ENCODE results near the gene NR6A1.

The NR6A1 gene

GRCh38 chr9:124720429-124721108 lies 50.5 kb downstream of the NR6A1 start:
- no peak for DNase-seq

DNA sequence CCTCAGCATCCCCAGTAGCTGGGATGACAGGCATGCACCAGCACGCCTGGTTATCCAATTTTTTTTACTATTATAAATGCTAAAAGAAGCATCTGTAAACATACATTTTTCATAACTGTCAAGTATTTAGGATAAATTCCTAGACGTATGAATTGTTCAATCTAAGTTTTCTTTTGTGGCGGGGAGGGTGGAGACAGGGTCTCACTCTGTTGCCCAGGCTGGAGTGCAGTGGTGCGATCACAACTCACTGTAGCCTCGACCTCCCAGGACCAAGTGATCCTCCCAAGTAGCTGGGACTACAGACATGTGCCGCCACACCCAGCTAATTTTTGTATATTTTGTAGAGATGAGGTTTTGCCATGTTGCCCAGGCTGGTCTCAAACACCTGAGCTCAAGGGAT lies 52.2 kb downstream of the NR6A1 start:
- DNase-seq: no peak

GRCh38 chr9:124717597-124717996 lies 53.5 kb downstream of the NR6A1 start:
- DNase-seq: no peak

DNA sequence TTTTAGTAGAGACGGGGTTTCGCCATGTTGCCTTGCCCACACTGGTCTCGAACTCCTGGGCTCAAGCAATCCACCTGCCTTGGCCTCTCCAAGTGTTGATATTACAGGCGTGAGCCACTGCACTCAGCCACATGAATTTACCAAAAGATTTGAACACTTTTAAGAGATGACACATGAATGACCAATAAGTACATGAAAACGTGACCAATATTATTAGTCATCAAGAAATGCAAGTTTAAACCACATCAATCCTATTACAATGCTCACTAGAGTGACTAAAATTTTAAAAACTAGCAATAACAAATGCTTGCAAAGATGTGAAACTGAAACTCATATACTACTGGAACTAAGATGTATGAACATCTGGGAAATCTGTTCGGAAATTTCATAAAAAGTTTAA lies 54.3 kb downstream of the NR6A1 start:
- no peak for DNase-seq

DNA sequence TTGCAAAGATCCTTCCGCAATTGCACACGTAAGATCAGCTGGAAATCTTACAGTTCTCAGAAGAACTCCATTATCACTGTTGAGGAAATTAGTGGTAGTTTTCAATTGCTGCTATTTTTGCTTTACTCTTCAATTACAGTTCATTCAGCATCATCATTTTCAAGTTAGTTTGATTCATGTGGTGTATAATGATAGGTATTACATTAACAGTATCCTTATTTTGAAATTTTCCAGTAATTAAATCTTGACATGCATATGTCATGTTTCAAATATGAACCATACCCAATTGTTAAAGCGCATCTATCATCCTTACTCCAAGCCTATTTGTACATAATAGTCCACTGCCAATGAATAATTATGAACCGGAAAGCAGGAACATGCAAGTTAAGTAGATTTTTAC lies 60.3 kb downstream of the NR6A1 start:
- DNase-seq: no peak

DNA sequence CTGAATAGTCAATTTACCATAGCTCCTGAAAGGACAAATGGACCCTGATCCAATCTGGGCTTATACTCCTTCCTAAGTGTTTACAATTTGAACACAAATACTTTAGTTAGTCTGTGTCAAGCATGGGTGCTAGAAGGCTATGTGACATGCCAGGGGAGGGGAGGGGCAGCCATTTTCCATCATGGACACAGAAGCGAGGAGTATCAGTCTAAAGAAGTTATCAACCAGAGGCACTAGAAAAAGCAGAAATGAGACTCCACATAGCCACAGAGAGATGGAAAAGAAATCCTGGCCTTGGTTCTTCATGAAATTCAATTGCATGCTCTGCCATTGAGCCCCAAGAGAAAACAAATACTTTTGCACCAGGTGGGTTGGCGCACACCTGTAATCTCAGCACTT lies 61.8 kb downstream of the NR6A1 start:
- DNase-seq: no peak

- no peak for DNase-seq
These were observed 62.3 kb downstream of the NR6A1 start for GRCh38 chr9:124708633-124709291.

GRCh38 chr9:124708074-124708473 lies 63.0 kb downstream of the NR6A1 start:
- DNase-seq: no peak

GRCh38 chr9:124707666-124708065 lies 63.4 kb downstream of the NR6A1 start:
- no peak for DNase-seq

DNA sequence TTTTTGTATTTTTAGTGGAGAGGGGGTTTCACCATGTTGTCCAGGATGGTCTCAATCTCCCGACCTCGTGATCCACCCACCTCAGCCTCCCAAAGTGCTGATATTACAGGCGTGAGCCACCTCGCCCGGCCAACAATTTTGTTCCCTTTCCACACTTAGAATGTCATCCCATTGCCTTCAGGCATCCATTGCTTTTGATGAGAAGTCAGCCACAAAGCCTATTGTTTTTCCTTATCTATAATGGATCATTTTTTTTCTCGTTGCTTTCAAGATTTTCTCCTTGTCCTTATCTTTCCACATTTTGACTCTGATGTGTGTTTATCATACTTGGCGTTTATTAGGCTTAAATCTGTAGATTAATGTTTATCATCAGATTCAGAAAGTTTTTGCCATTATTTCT lies 64.4 kb downstream of the NR6A1 start:
- DNase-seq: no peak

- no peak for DNase-seq
These were observed 71.5 kb downstream of the NR6A1 start for GRCh38 chr9:124699575-124699974.

- DNase-seq: no peak
These were observed 72.8 kb downstream of the NR6A1 start for GRCh38 chr9:124698265-124698664.

DNA sequence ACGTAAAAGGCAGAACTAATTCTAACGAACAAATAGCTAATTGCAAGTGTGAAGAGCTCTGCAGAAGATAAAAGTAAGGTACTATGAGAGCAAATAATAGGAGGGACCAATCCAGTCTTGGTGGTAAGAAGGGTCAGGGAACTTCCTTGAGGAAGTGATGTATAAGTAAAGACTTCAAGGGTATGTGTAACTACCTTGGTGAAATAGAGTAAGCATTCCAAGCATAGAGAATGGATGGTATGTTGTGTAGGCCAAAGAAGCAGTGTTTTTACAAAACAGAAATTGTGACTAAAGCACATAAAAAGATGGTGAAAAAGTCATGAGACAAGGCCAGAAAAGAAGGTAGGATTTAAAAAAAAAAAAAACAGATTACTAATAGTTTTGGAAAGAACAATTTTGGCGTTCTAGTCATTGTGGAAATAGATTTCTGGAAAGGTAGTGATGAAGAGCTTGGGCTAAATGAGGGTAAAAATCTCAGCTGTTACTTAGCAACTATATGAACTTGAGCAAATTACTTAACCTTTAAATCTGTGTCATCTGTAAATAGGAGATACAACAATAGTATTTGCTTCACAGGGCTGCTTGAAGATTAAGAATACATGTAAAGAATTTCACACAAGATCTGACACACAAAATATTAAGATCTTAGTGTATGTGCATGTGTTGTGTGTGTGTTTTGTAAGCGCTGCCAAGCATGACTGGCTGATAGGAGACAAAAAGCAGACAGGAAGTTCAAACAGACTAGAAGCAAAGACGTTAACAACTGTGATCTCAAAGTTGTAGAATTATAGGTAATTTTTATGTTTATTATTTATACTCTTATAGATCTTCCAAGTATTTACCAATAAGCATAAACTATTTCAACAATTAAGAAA lies 73.5 kb downstream of the NR6A1 start:
- DNase-seq: no peak

DNA sequence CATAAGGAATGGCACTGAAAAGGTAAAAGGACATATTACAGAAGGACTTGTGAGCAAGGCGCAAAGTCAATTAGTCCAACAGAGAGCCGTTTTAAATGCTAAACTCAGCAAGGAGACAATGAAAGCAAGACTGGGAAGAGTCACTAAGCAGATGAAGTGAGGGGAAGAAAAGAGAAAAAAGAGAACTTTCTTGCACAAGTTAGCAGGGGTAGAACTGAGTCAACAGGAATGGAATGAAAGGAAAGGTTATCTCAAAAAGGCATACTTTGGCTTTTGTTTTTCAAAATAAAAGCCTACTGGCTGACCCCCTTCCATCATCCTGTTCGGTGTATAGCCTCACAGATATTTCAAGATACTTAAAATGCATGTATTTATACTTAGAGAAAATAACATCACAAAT lies 75.0 kb downstream of the NR6A1 start:
- no peak for DNase-seq

DNA sequence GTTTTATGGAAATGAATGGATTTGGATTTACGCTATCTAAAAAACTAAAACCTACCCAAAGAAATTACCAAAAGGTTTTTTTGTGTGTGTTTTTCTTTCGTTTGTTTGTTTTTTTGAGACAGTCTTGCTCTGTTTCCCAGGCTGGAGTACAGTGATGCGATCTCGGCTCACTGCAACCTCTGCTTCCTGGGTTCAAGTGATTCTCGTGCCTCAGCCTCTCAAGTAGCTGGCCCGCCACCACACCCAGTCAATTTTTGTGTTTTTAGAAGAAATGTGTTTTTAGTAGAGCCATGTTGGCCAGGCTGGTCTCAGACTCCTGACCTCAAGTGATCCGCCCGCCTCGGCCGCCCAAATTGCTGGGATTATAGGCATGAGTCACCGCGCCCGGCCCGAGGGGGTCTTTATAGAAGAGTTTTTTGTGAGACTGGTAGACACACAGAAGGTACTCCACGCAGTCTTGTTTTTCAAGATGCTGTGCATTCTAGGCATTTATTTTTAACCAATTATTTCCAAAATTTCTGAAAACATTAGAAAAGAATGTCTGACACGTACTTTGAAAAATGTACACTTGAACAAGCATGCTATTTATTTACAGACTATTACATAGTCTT lies 75.7 kb downstream of the NR6A1 start:
- DNase-seq: no peak

- no peak for DNase-seq
These were observed 76.5 kb downstream of the NR6A1 start for GRCh38 chr9:124694414-124695279.

- no peak for DNase-seq
These were observed 77.7 kb downstream of the NR6A1 start for GRCh38 chr9:124693403-124693802.

GRCh38 chr9:124688238-124688904 lies 82.7 kb downstream of the NR6A1 start:
- no peak for DNase-seq

GRCh38 chr9:124686918-124687317 lies 84.2 kb downstream of the NR6A1 start:
- no peak for DNase-seq

DNA sequence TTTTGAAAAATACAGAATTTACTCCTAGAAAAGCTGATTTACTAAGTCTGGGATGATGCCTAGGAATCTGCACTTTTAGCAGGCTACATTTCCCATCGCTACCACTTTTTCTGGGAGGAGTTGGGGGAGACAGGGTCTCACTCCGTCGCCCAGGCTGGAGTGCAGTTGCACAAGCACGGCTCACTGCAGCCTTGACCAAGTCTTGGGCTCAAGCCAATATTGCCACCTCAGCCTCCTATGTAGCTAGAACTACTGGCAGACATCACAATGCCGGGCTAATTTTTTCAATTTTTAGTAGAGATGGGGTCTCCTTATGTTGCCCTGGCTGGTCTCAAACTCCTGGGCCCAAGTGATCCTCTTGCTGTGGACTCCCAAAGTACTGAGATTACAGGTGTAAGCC lies 85.9 kb downstream of the NR6A1 start:
- DNase-seq: no peak

GRCh38 chr9:124684169-124684568 lies 86.9 kb downstream of the NR6A1 start:
- no peak for DNase-seq

DNA sequence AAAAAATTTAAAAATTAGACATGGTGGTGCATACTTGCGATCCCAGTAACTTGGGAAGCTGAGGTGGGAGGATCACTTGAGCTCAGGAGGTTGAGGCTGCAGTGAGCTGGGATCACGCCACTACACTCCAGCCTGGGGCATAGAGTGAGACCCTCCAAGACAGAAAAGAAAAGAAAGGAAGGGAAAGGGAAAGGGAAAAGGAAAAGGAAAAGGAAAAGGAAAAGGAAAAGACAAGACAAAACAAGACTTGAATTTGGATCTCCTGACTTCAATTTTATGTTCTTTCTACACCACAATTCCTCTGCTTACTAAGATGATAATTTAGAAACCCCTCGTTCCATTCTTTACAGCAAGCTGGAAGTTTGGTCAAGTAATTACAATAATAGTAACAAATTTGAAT lies 88.1 kb downstream of the NR6A1 start:
- DNase-seq: no peak
